Loucy (cell line): ENCODE data around the gene IRF6.

ENCODE experiments used
- H2AFZ ChIP-seq: fragments of 200-600 bp; sonication (generic); 2 replicates; pipeline ENCODE4 v1.6.0; 2016; ENCODE audit warnings: antibody characterized with exemption, mild to moderate bottlenecking, low read length, moderate library complexity
- H3F3A ChIP-seq: fragments of 200-600 bp; 2 replicates; pipeline ENCODE4 v1.6.0; 2016; ENCODE audit warnings: antibody characterized with exemption, low read depth, mild to moderate bottlenecking
- H3K27me3 ChIP-seq: fragments of 200-600 bp; sonication (generic); 2 replicates; pipeline ENCODE4 v1.6.1; 2014; ENCODE audit warnings: low read length, mild to moderate bottlenecking; ENCODE audit not compliant: insufficient read depth, poor library complexity, severe bottlenecking
- H3K36me3 ChIP-seq: fragments of 200-600 bp; sonication (generic); 2 replicates; pipeline ENCODE4 v1.6.1; 2016; ENCODE audit warnings: low read length; ENCODE audit not compliant: insufficient read depth
- H3K4me1 ChIP-seq: fragments of 200-600 bp; sonication (generic); 2 replicates; pipeline ENCODE4 v1.5.1; 2014; ENCODE audit warnings: low read length, mild to moderate bottlenecking; ENCODE audit not compliant: insufficient read depth, poor library complexity, severe bottlenecking
- H3K4me2 ChIP-seq: fragments of 200-600 bp; sonication (generic); 2 replicates; pipeline ENCODE4 v1.6.0; 2014; ENCODE audit warnings: antibody characterized with exemption, low read length, low read depth, mild to moderate bottlenecking; ENCODE audit not compliant: poor library complexity, severe bottlenecking
- H3K4me3 ChIP-seq: fragments of 200-600 bp; sonication (generic); 2 replicates; pipeline ENCODE4 v1.5.1; 2014; ENCODE audit warnings: low read length, mild to moderate bottlenecking, mixed read lengths; ENCODE audit not compliant: poor library complexity, severe bottlenecking
- H3K79me2 ChIP-seq: fragments of 200-600 bp; sonication (generic); 2 replicates; pipeline ENCODE4 v1.6.1; 2014; ENCODE audit warnings: low read length; ENCODE audit not compliant: insufficient read depth
- H3K9ac ChIP-seq: fragments of 200-600 bp; sonication (generic); 2 replicates; pipeline ENCODE4 v1.6.0; 2014; ENCODE audit warnings: mild to moderate bottlenecking, low read depth, low read length, moderate library complexity; ENCODE audit not compliant: poor library complexity, severe bottlenecking
- H3K9me2 ChIP-seq: fragments of 200-600 bp; sonication (generic); replicated peaks from 2 replicates; pipeline ENCODE4 v1.6.1; 2016; ENCODE audit warnings: low read depth, low read length, mixed read lengths
- H3K9me3 ChIP-seq: fragments of 200-600 bp; sonication (generic); 2 replicates; pipeline ENCODE4 v1.6.1; 2014; ENCODE audit warnings: mild to moderate bottlenecking, antibody characterized with exemption, low read length, low read depth; ENCODE audit not compliant: insufficient read depth
- H4K20me1 ChIP-seq: fragments of 200-600 bp; sonication (generic); 2 replicates; pipeline ENCODE4 v1.6.0; 2014; ENCODE audit warnings: antibody characterized with exemption, low read length, mild to moderate bottlenecking; ENCODE audit not compliant: insufficient read depth, poor library complexity, severe bottlenecking
- CTCF ChIP-seq: fragments of 200-600 bp; sonication (generic); conservative IDR thresholded peaks from 2 replicates; pipeline ENCODE4 v1.5.1; 2014; ENCODE audit warnings: mild to moderate bottlenecking, antibody characterized with exemption, low read length
- EZH2phosphoT487 ChIP-seq: fragments of 200-600 bp; IDR thresholded peaks from 2 replicates; pipeline ENCODE4 v1.6.1; 2018; ENCODE audit warnings: antibody characterized with exemption, mild to moderate bottlenecking, moderate library complexity, borderline replicate concordance

Gene IRF6

GRCh38 chr1:209787551-209787950, 18.4 kb downstream of the IRF6 start:
- H3K9me2 ChIP-seq = no peaks in the 10 kb centered on the region; the same call in 1 of the 2 replicates
- no peaks in the 10 kb centered on the region; the same call in 1 of the 2 replicates for H3K36me3 ChIP-seq
- H3K4me3 ChIP-seq = no peak overlapping the region
- peaks cover 77% of the 10 kb centered on the region for H3K27me3 ChIP-seq
- no peaks in the 10 kb centered on the region for H3K9me3 ChIP-seq
- H3K9ac ChIP-seq = no peak overlapping the region
- H4K20me1 ChIP-seq = no peaks in the 10 kb centered on the region
- H3K4me2 ChIP-seq = no peak overlapping the region
- peaks cover 15% of the 10 kb centered on the region; the same call in 1 of the 2 replicates for H3K79me2 ChIP-seq
- H3K4me1 ChIP-seq = peaks cover 15% of the 10 kb centered on the region
- no peaks in the 10 kb centered on the region for H3F3A ChIP-seq
- H2AFZ ChIP-seq = no peak overlapping the region
- TF ChIP-seq CTCF = no peak
- TF ChIP-seq EZH2phosphoT487 = no peak

GRCh38 chr1:209786146-209786545, 19.8 kb downstream of the IRF6 start:
- no peak overlapping the region for H2AFZ ChIP-seq
- peaks cover 15% of the 10 kb centered on the region for H3K4me1 ChIP-seq
- no peaks in the 10 kb centered on the region for H3K9me3 ChIP-seq
- H4K20me1 ChIP-seq = no peaks in the 10 kb centered on the region
- TF ChIP-seq EZH2phosphoT487 (no peak), CTCF (no peak)
- peaks cover 63% of the 10 kb centered on the region for H3K27me3 ChIP-seq
- H3K79me2 ChIP-seq = peaks cover 15% of the 10 kb centered on the region; the same call in 1 of the 2 replicates
- H3K9me2 ChIP-seq = no peaks in the 10 kb centered on the region; the same call in 1 of the 2 replicates
- no peak overlapping the region for H3K4me3 ChIP-seq
- no peak overlapping the region for H3K4me2 ChIP-seq
- H3K9ac ChIP-seq = no peak overlapping the region
- no peaks in the 10 kb centered on the region; the same call in 1 of the 2 replicates for H3K36me3 ChIP-seq
- no peaks in the 10 kb centered on the region for H3F3A ChIP-seq

- H3K4me3 ChIP-seq = no peak overlapping the region
- H3K36me3 ChIP-seq = no peaks in the 10 kb centered on the region; the same call in 1 of the 2 replicates
- H3K9ac ChIP-seq = no peak overlapping the region
- no peaks in the 10 kb centered on the region; the same call in 1 of the 2 replicates for H3K9me2 ChIP-seq
- H3K4me1 ChIP-seq = peaks cover 15% of the 10 kb centered on the region
- peaks cover 15% of the 10 kb centered on the region; the same call in 1 of the 2 replicates for H3K79me2 ChIP-seq
- TF ChIP-seq CTCF (no peak), EZH2phosphoT487 (no peak)
- no peak overlapping the region for H3K4me2 ChIP-seq
- no peaks in the 10 kb centered on the region for H3F3A ChIP-seq
- no peak overlapping the region for H2AFZ ChIP-seq
- H3K27me3 ChIP-seq = peaks cover 58% of the 10 kb centered on the region
- H4K20me1 ChIP-seq = no peaks in the 10 kb centered on the region
- no peaks in the 10 kb centered on the region for H3K9me3 ChIP-seq
Measured at GRCh38 chr1:209785592-209785991, 20.4 kb downstream of the IRF6 start.
